Spleen (tissue), 7 donors: ENCODE results near the gene WDR20.

ENCODE experiments used
- POLR2A ChIP-seq, 3 donors: fragments of 450-650 bp; IDR thresholded peaks; one replicate each; pipeline ENCODE4 v1.5.1; 2017; ENCODE audit warnings: antibody characterized with exemption in 3 of 3, mild to moderate bottlenecking in 1 of 3
- POLR2AphosphoS5 ChIP-seq, 3 donors: sonication (generic); formaldehyde crosslinking; IDR thresholded peaks; one replicate each; pipeline ENCODE4 v1.5.1; 2017; ENCODE audit warnings: antibody characterized with exemption in 3 of 3
- TF ChIP-seq, protein P1 (sequence below), 11 experiments: fragments of 200-600 bp in 7 of 11; fragments of 450-650 bp in 4 of 11; sonication (generic) in 4 of 11; IDR thresholded peaks in 8 of 11; conservative IDR thresholded peaks in 3 of 11; 1 replicate in 7 of 11; 2 replicates in 4 of 11; pipeline versions ENCODE4 v1.4.0 to v1.8.0; 2016 to 2021; ENCODE audit warnings: antibody characterized with exemption in 11 of 11, inconsistent platforms in 4 of 11, mild to moderate bottlenecking in 1 of 11
- donor health status: DM: no; HTN: no; CAD: no; lungs with moderate emphysema.
- donor health status: DM: no; HTN: no; CAD: no.
- donor health status: DM: no; HTN: no; CAD: no.

DNA sequence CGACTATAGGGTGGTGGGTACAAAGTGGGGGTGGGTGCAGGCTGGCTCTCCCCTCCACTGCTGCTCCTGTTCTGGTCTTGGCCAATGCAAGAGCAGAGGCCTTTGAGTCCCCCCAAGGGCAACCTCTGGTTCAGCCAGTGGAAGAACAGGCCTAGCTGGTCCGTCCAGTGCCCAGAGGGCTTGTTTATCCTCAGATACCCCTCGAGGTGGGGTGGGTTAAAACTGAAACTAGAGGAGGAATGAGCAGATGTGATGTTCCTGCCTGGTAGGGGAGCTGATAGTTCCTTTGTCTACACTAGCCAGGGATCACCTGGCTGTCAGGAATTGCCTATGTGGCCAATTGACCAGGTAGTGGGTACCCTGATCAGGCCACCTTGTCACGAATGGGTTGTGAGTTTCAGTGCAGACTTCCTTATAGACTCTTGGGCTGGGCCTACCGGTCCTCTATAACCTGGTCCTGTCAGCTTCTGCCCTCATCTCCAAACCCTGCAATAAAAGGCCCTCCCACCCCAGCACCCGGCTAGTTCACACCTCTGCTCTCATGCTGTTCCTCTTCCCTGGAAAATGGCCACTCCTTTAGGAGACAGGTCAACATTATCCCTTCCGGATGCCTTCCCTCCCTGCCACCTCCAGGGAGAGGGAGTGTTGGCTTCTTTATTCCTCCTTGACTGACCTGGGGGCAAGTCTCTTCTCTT lies 42.1 kb upstream of the WDR20 start:
- TF ChIP-seq, protein P1, sequence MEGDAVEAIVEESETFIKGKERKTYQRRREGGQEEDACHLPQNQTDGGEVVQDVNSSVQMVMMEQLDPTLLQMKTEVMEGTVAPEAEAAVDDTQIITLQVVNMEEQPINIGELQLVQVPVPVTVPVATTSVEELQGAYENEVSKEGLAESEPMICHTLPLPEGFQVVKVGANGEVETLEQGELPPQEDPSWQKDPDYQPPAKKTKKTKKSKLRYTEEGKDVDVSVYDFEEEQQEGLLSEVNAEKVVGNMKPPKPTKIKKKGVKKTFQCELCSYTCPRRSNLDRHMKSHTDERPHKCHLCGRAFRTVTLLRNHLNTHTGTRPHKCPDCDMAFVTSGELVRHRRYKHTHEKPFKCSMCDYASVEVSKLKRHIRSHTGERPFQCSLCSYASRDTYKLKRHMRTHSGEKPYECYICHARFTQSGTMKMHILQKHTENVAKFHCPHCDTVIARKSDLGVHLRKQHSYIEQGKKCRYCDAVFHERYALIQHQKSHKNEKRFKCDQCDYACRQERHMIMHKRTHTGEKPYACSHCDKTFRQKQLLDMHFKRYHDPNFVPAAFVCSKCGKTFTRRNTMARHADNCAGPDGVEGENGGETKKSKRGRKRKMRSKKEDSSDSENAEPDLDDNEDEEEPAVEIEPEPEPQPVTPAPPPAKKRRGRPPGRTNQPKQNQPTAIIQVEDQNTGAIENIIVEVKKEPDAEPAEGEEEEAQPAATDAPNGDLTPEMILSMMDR (IDR thresholded peaks at IDR 0.05 in 8 of 11, conservative IDR thresholded peaks at IDR 0.05 in 3 of 11) = no peak
- TF ChIP-seq POLR2A (IDR thresholded peaks at IDR 0.05) (no peak), POLR2AphosphoS5 (IDR thresholded peaks at IDR 0.05) (no peak)
